Measurements from ENCODE around the gene USP2.
A peak's percentile ranks its signal among the peaks of the same experiment; 100 is the strongest.

Gene USP2

GRCh38 chr11:119335655-119336543 lies 45.6 kb downstream of the USP2 start:
- no peak for DNase-seq (ENCODE audit: insufficient read length, low spot score)
- TF ChIP-seq POU2F2 (IDR thresholded peaks at IDR 0.05; ENCODE audit: low read depth, low read length) (no peak), PAX5 (IDR thresholded peaks at IDR 0.05; ENCODE audit: insufficient read depth, low read length, severe bottlenecking) (no peak), SPI1 (IDR thresholded peaks at IDR 0.05; ENCODE audit: low read depth, low read length) (no peak), TAF1 (IDR thresholded peaks at IDR 0.05; ENCODE audit: low read depth, low read length) (no peak), POLR2A (IDR thresholded peaks at IDR 0.05; ENCODE audit: low read depth, low read length) (no peak), POLR2AphosphoS5 (IDR thresholded peaks at IDR 0.05; ENCODE audit: low read depth, low read length) (no peak)
- FAIRE-seq: no peak

GRCh38 chr11:119335091-119335654 lies 46.3 kb downstream of the USP2 start:
- FAIRE-seq (peak; percentile 64), DNase-seq (ENCODE audit: insufficient read length, low spot score) (no peak)
- TF ChIP-seq POU2F2 (IDR thresholded peaks at IDR 0.05; ENCODE audit: low read depth, low read length) (no peak), SPI1 (IDR thresholded peaks at IDR 0.05; ENCODE audit: low read depth, low read length) (no peak), POLR2AphosphoS5 (IDR thresholded peaks at IDR 0.05; ENCODE audit: low read depth, low read length) (no peak), PAX5 (IDR thresholded peaks at IDR 0.05; ENCODE audit: insufficient read depth, low read length, severe bottlenecking) (no peak)

GRCh38 chr11:119334174-119334930 lies 47.1 kb downstream of the USP2 start, which contains the start of gene RNF26:
Gene RNF26, plus strand, starts transcription at chr11:119334527. Its CDS starts 596 bp downstream, at chr11:119335123.
- FAIRE-seq (peak; percentile 100), DNase-seq (ENCODE audit: insufficient read length, low spot score) (peak; percentile 98)
- TF ChIP-seq TAF1 (IDR thresholded peaks at IDR 0.05; ENCODE audit: low read depth, low read length): peak; percentile 86
- TF ChIP-seq POLR2AphosphoS5 (IDR thresholded peaks at IDR 0.05; ENCODE audit: low read depth, low read length): peak; percentile 74
- no peak for TF ChIP-seq POU2F2 (IDR thresholded peaks at IDR 0.05; ENCODE audit: low read depth, low read length)
- peak; percentile 68; the same call in 1 of the 2 replicates for TF ChIP-seq POLR2A (IDR thresholded peaks at IDR 0.05; ENCODE audit: low read depth, low read length)
- TF ChIP-seq SPI1 (IDR thresholded peaks at IDR 0.05; ENCODE audit: low read depth, low read length): no peak
- TF ChIP-seq PAX5 (IDR thresholded peaks at IDR 0.05; ENCODE audit: insufficient read depth, low read length, severe bottlenecking): no peak

- FAIRE-seq (no peak), DNase-seq (ENCODE audit: insufficient read length, low spot score) (no peak)
- no peak for TF ChIP-seq PAX5 (IDR thresholded peaks at IDR 0.05; ENCODE audit: insufficient read depth, low read length, severe bottlenecking)
- TF ChIP-seq POU2F2 (IDR thresholded peaks at IDR 0.05; ENCODE audit: low read depth, low read length): no peak
- TF ChIP-seq POLR2AphosphoS5 (IDR thresholded peaks at IDR 0.05; ENCODE audit: low read depth, low read length): no peak
- no peak for TF ChIP-seq POLR2A (IDR thresholded peaks at IDR 0.05; ENCODE audit: low read depth, low read length)
- no peak for TF ChIP-seq SPI1 (IDR thresholded peaks at IDR 0.05; ENCODE audit: low read depth, low read length)
- TF ChIP-seq TAF1 (IDR thresholded peaks at IDR 0.05; ENCODE audit: low read depth, low read length): no peak
These were observed 49.3 kb downstream of the USP2 start for GRCh38 chr11:119332111-119332765.

- no peak for DNase-seq (ENCODE audit: insufficient read length, low spot score)
- no peak for TF ChIP-seq SPI1 (IDR thresholded peaks at IDR 0.05; ENCODE audit: low read depth, low read length)
- no peak for TF ChIP-seq POLR2A (IDR thresholded peaks at IDR 0.05; ENCODE audit: low read depth, low read length)
- TF ChIP-seq POLR2AphosphoS5 (IDR thresholded peaks at IDR 0.05; ENCODE audit: low read depth, low read length): no peak
- no peak for TF ChIP-seq PAX5 (IDR thresholded peaks at IDR 0.05; ENCODE audit: insufficient read depth, low read length, severe bottlenecking)
- TF ChIP-seq POU2F2 (IDR thresholded peaks at IDR 0.05; ENCODE audit: low read depth, low read length): no peak
- no peak for TF ChIP-seq TAF1 (IDR thresholded peaks at IDR 0.05; ENCODE audit: low read depth, low read length)
- no peak for FAIRE-seq
These were observed 51.3 kb downstream of the USP2 start for GRCh38 chr11:119330237-119330636.

GRCh38 chr11:119329320-119329719 lies 52.2 kb downstream of the USP2 start:
- no peak for DNase-seq (ENCODE audit: insufficient read length, low spot score)
- no peak for FAIRE-seq
- TF ChIP-seq PAX5 (IDR thresholded peaks at IDR 0.05; ENCODE audit: insufficient read depth, low read length, severe bottlenecking) (no peak), SPI1 (IDR thresholded peaks at IDR 0.05; ENCODE audit: low read depth, low read length) (no peak), TAF1 (IDR thresholded peaks at IDR 0.05; ENCODE audit: low read depth, low read length) (no peak), POLR2A (IDR thresholded peaks at IDR 0.05; ENCODE audit: low read depth, low read length) (no peak)

GRCh38 chr11:119324189-119324588 lies 57.3 kb downstream of the USP2 start:
- TF ChIP-seq PAX5 (IDR thresholded peaks at IDR 0.05; ENCODE audit: insufficient read depth, low read length, severe bottlenecking) (no peak), SPI1 (IDR thresholded peaks at IDR 0.05; ENCODE audit: low read depth, low read length) (no peak), TAF1 (IDR thresholded peaks at IDR 0.05; ENCODE audit: low read depth, low read length) (no peak)
- FAIRE-seq: no peak
- DNase-seq (ENCODE audit: insufficient read length, low spot score): no peak

DNA sequence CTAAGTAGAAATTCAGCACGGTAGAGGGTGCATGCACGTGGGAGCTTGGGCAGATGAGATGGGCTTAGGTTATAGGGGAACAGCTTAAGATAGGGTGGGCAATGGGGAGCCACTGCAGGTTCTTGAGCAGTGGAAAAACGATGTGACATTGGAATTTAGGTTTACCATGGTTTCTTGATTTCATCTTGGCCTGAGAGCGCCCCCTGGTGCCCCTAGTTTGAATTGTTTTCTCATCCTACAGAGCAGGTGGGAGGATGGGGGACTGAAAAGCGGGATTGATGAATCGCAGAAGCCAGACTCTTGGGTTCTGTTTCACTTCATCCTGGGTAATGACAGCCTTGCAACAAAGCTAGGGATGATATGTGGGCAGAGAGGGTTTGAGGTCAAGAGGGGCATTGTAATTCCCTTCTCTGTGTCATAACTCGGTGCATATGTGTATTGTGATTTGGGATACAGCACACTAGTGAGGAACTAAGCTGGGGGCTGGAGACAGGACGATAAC lies 57.9 kb downstream of the USP2 start:
- TF ChIP-seq TAF1 (IDR thresholded peaks at IDR 0.05; ENCODE audit: low read depth, low read length) (no peak), SPI1 (IDR thresholded peaks at IDR 0.05; ENCODE audit: low read depth, low read length) (no peak), PAX5 (IDR thresholded peaks at IDR 0.05; ENCODE audit: insufficient read depth, low read length, severe bottlenecking) (no peak), POLR2AphosphoS5 (IDR thresholded peaks at IDR 0.05; ENCODE audit: low read depth, low read length) (no peak), POLR2A (IDR thresholded peaks at IDR 0.05; ENCODE audit: low read depth, low read length) (no peak), POU2F2 (IDR thresholded peaks at IDR 0.05; ENCODE audit: low read depth, low read length) (no peak)
- DNase-seq (ENCODE audit: insufficient read length, low spot score) (no peak), FAIRE-seq (peak; percentile 65)

All from GM12891 (cell line).